MCF 10A (cell line): ENCODE results near the gene STAMBP. TPM values are rescaled to one million over a fixed set of nuclear protein-coding genes. Genes with fewer than 3 reads are reported as not detected.
A peak's percentile ranks its signal among the peaks of the same experiment; 100 is the strongest.

ENCODE experiments used
- BruUV-seq: library from RNA; stranded (reverse); fragments of 400-500 nt; replicated peaks from 2 replicates; lab custom pipeline; 2021; lab: Mats Ljungman, UMichigan
- CTCF ChIA-PET: fragments of 300-600 bp; sonication (Branson Sonifier 250); formaldehyde crosslinking; extraction: SDS; loops from one replicate; lab custom pipeline; 2021; ENCODE audit warnings: antibody characterized with exemption, inconsistent platforms; lab: Yijun Ruan, JAX
- POLR2A ChIA-PET: fragments of 300-600, 350-650 bp; sonication (Branson Sonifier 250); formaldehyde crosslinking; extraction: SDS; loops from one replicate; lab custom pipeline; 2020; ENCODE audit warnings: antibody characterized with exemption, inconsistent platforms; lab: Yijun Ruan, JAX
- DNase-seq: peaks from one replicate; pipeline ENCODE4 v3.0.0-alpha.2; 2018; ENCODE audit not compliant: unreplicated experiment
- H3K27ac Mint-ChIP-seq: one replicate; pipeline ENCODE4 v1.8.0; 2022; ENCODE audit warnings: mild to moderate bottlenecking, low read depth, mixed read lengths; ENCODE audit not compliant: unreplicated experiment
- H3K27me3 Mint-ChIP-seq: one replicate; pipeline ENCODE4 v1.8.0; 2022; ENCODE audit warnings: mixed read lengths; ENCODE audit not compliant: insufficient read depth, unreplicated experiment
- H3K36me3 Mint-ChIP-seq: one replicate; pipeline ENCODE4 v1.8.0; 2022; ENCODE audit warnings: mild to moderate bottlenecking, moderate library complexity, mixed read lengths; ENCODE audit not compliant: insufficient read depth, unreplicated experiment
- H3K4me1 Mint-ChIP-seq: one replicate; pipeline ENCODE4 v1.8.0; 2022; ENCODE audit warnings: mixed read lengths; ENCODE audit not compliant: insufficient read depth, unreplicated experiment
- H3K4me3 Mint-ChIP-seq: one replicate; pipeline ENCODE4 v1.8.0; 2022; ENCODE audit warnings: mild to moderate bottlenecking, moderate library complexity, mixed read lengths; ENCODE audit not compliant: unreplicated experiment
- H3K9me3 Mint-ChIP-seq: one replicate; pipeline ENCODE4 v1.8.0; 2022; ENCODE audit warnings: mixed read lengths; ENCODE audit not compliant: unreplicated experiment
- CTCF ChIP-seq: fragments of 200-600 bp; IDR thresholded peaks from one replicate; pipeline ENCODE4 v1.8.0; 2022; ENCODE audit warnings: antibody characterized with exemption, mild to moderate bottlenecking; ENCODE audit not compliant: unreplicated experiment
- intact Hi-C: fragments of 100-400 bp; cut with micrococcal nuclease; formaldehyde crosslinking; loops from 2 replicates; pipeline ENCODE4 v1.14.1; 2022
- total RNA-seq: library from RNA; stranded (reverse); gene quantifications from 2 replicates; pipeline ENCODE4 v1.2.3, GENCODE V29; 2022

The STAMBP gene
- total RNA-seq, 1 experiment from 2014 or later: 66.3 TPM

DNA sequence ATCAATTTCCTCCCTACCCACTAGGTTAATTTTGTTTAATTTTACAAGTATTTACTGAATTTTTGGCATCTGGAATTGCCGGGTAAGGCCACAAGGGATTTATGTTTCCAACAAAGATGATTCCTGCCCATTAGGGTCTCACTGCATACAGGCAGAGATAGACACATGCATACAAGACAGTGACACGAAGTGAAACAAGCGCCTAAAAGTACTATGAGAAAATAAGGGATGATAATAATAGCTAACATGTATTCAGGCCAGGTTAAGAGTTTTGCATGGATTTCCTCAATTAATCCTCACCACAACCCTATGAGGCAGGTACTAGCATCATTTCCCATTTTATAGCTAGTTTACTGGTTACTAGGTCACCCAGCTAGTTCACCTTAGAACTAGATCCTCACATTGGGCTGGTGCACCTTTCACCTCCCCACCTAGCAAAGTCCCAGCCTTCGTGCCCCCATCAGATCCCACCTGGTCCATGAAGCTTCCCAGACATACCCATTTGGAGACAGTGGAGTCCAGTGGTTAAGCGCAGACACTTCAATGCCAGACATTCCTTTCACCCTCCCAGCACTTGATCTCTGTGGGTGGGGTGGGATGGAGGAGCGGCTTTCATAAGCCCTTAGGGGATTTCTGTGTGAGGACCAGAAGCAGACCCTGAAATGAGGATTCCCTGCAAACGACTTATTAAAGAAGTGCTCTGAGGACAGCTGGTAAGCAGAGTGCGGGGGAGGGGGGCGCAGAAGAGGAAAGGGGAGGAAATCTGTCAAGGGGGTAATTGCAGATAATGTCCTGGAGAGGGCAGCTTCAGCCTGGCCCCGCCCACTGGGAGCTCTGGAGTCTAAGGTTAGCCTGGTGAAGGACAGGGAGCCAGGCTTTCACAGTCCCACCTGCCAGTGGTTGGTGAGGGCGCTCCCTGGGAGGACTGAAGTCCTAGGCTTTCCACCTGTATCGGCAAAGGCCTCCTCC, 92.1 kb downstream of the STAMBP start:
- Mint-ChIP-seq H3K4me1 (peaks cover under 1% of the 10 kb centered on the region), H3K27me3 (no peaks in the 10 kb centered on the region), H3K36me3 (no peaks in the 10 kb centered on the region), H3K27ac (no peak overlapping the region), H3K4me3 (no peak overlapping the region), H3K9me3 (no peaks in the 10 kb centered on the region)
- CTCF ChIA-PET: interaction anchor here (1.1 kb wide), 1 partner anchor 10 kb away, joined by 3 read pairs; no protein-coding TSS in a partner anchor
- intact Hi-C loops: no loop called here
- peak; percentile 15 for TF ChIP-seq CTCF
- POLR2A ChIA-PET: interaction anchor here (0.6 to 1.3 kb wide), 2 partner anchors 92 to 257 kb away, joined by 3 to 6 read pairs; partner anchors contain the start of gene STAMBP
- no TSS peak for BruUV-seq
- peak; percentile 50 for DNase-seq

GRCh38 chr2:73921581-73921980, 92.8 kb downstream of the STAMBP start:
- Mint-ChIP-seq H3K9me3 (no peaks in the 10 kb centered on the region), H3K4me1 (peaks cover 6% of the 10 kb centered on the region), H3K4me3 (no peak overlapping the region), H3K27ac (no peak overlapping the region), H3K36me3 (no peaks in the 10 kb centered on the region), H3K27me3 (no peaks in the 10 kb centered on the region)
- ChIA-PET POLR2A (no interaction called here), CTCF (no interaction called here)
- no peak for DNase-seq
- TF ChIP-seq CTCF: no peak
- no TSS peak for BruUV-seq
- intact Hi-C loops: no loop called here

GRCh38 chr2:73922681-73923080, 93.9 kb downstream of the STAMBP start:
- Mint-ChIP-seq H3K4me3 (no peak overlapping the region), H3K27me3 (no peaks in the 10 kb centered on the region), H3K9me3 (no peaks in the 10 kb centered on the region), H3K4me1 (peaks cover 7% of the 10 kb centered on the region), H3K36me3 (no peaks in the 10 kb centered on the region), H3K27ac (no peak overlapping the region)
- no TSS peak for BruUV-seq
- intact Hi-C loops: no loop called here
- POLR2A ChIA-PET: no interaction called here
- no peak for TF ChIP-seq CTCF
- no peak for DNase-seq
- CTCF ChIA-PET: no interaction called here

Other genes with a start within 250 kb of the STAMBP start
- gene NAT8, start 186.5 kb upstream of the STAMBP start, total RNA-seq: not detected in 2 replicates
- 40.4 and 51.0 TPM in 2 replicates for gene TPRKB, start 91.6 kb upstream of the STAMBP start, total RNA-seq
- 45.0 and 46.3 TPM in 2 replicates for gene DUSP11, start 48.9 kb upstream of the STAMBP start, total RNA-seq
- not detected in 2 replicates for gene C2orf78, start 44.8 kb upstream of the STAMBP start, total RNA-seq
- not detected in 2 replicates for gene ACTG2, start 64.0 kb downstream of the STAMBP start, total RNA-seq
- gene DGUOK, start 97.9 kb downstream of the STAMBP start, total RNA-seq: 74.4 and 92.3 TPM in 2 replicates
- 15.0 and 17.5 TPM in 2 replicates for gene TET3, start 155.9 kb downstream of the STAMBP start, total RNA-seq